H1 (cell line): Measurements from ENCODE around the gene SYTL1. TPM values are rescaled to one million over a fixed set of nuclear protein-coding genes. Genes with fewer than 3 reads are reported as not detected.
A peak's percentile ranks its signal among the peaks of the same experiment; 100 is the strongest.

Experiments
- BACH1 ChIP-seq: IDR thresholded peaks from 2 replicates; pipeline ENCODE4 v1.6.1; 2012; ENCODE audit warnings: low read length, improper control_type of control experiment
- CBX8 ChIP-seq: fragments of 300-800, 300-1000 bp; sonication (generic); IDR thresholded peaks from 2 replicates; pipeline ENCODE4 v1.7.1; 2016; ENCODE audit warnings: low read depth, low read length, borderline replicate concordance
- CHD7 ChIP-seq: fragments of 300-600 bp; sonication (generic); IDR thresholded peaks from 2 replicates; pipeline ENCODE4 v1.7.1; 2012; ENCODE audit warnings: low read length, moderate library complexity, mild to moderate bottlenecking, inconsistent platforms; ENCODE audit not compliant: insufficient replicate concordance
- E2F6 ChIP-seq: IDR thresholded peaks from 2 replicates; pipeline ENCODE4 v1.6.1; 2012; ENCODE audit warnings: inconsistent platforms
- EP300 ChIP-seq, 2 experiments: IDR thresholded peaks; 1 replicate in 1 of 2; 2 replicates in 1 of 2; pipeline ENCODE4 v1.6.1; 2011 to 2012; ENCODE audit warnings: low read depth in 2 of 2, low read length in 2 of 2, mild to moderate bottlenecking in 2 of 2, borderline replicate concordance in 1 of 2, inconsistent platforms in 1 of 2, moderate library complexity in 1 of 2
- JUND ChIP-seq: IDR thresholded peaks from 2 replicates; pipeline ENCODE4 v1.6.1; 2011; ENCODE audit warnings: mild to moderate bottlenecking, improper control_type of control experiment, low read length
- NRF1 ChIP-seq: IDR thresholded peaks from 2 replicates; pipeline ENCODE4 v1.6.1; 2011; ENCODE audit warnings: mild to moderate bottlenecking, low read depth, low read length, improper control_type of control experiment
- SUZ12 ChIP-seq: fragments of 200-600 bp; sonication (generic); IDR thresholded peaks from 2 replicates; pipeline ENCODE4 v1.6.1; 2012; ENCODE audit warnings: mild to moderate bottlenecking, inconsistent platforms, low read length, moderate library complexity, mixed read lengths
- ZNF274 ChIP-seq: IDR thresholded peaks from 2 replicates; pipeline ENCODE4 v1.7.0; 2012; ENCODE audit warnings: low read length, borderline replicate concordance; ENCODE audit errors: extremely low read depth
- polyA plus RNA-seq, 7 experiments: library from polyadenylated mRNA; depleted of rRNA in 3 of 7; stranded (reverse) in 5 of 7; unstranded in 2 of 7; fragments of >200 nt in 5 of 7; fragments of 200-250 nt in 2 of 7; gene quantifications; 1 replicate in 5 of 7; 2 replicates in 1 of 7; 4 replicates in 1 of 7; pipeline versions ENCODE4 v1.2.1 to v1.2.3, GENCODE V29; 2011 to 2013; ENCODE audit warnings: missing spikeins in 2 of 7, mixed read lengths in 2 of 7
- total RNA-seq: library from RNA; stranded (reverse); fragmentation: NEBNext Ultra II Directional; extraction: Animal tissue kit (Norgen Biotek cat#: 25700); gene quantifications from 2 replicates; pipeline ENCODE4 v1.2.1, GENCODE V29; 2021

The SYTL1 gene
- total and polyA plus RNA-seq, 2 of the 8 experiments (the other 6 are each of a cell fraction or from before 2014, with no cell fraction given), result 6.4 to 19.5 TPM

- TF ChIP-seq E2F6, result peak; percentile 74
- no peak for TF ChIP-seq ZNF274
- no peak for TF ChIP-seq NRF1
- TF ChIP-seq EP300 (IDR thresholded peaks at IDR 0.05; ENCODE audit: borderline replicate concordance in 1 of 2, low read depth in 2 of 2, low read length in 2 of 2), result no peak
- peak; percentile 27; the same call in 1 of the 2 replicates for TF ChIP-seq BACH1
- TF ChIP-seq CBX8, result no peak
- TF ChIP-seq CHD7, result no peak
- TF ChIP-seq JUND, result no peak
- TF ChIP-seq SUZ12, result no peak
Measured at GRCh38 chr1:27366411-27367159, 24.8 kb downstream of the SYTL1 start, which contains the start of gene MAP3K6 (continued).
